ENCODE data around the gene TBCCD1. TPM values are rescaled to one million over a fixed set of nuclear protein-coding genes. Genes with fewer than 3 reads are reported as not detected.

Gene TBCCD1
- total and polyA plus RNA-seq, 2 experiments from 2014 or later: 5.8 to 16.7 TPM

DNA sequence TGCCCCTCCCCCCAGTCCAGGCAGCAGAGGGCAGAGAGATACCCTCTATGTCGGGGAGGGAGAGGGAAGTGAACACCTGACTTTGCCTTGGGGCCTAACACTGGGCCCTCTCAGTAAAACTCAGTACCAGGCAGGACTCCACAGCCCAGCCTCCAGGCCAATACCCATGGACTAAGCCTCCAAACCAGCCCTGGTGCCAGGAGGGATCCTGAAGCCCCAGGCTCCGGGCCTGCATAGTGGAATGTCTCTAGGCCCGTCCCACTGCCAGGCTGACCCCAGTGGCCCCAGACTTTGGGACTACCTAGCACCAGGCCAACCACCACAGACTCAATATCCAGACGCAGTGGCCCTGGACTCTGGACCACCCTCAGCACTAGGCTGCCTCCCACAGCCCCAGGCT lies 69.5 kb downstream of the TBCCD1 start:
- H2AFZ ChIP-seq: no peak overlapping the region
- DNase-seq (ENCODE audit: low spot score) (no peak), ATAC-seq (no peak)
- no peaks in the 10 kb centered on the region for H3K27me3 ChIP-seq (ENCODE audit: insufficient read depth)
- H3K4me3 ChIP-seq: no peak overlapping the region
- no peaks in the 10 kb centered on the region for H3F3A ChIP-seq (replicated peaks; ENCODE audit: low read depth)
- no peaks in the 10 kb centered on the region for H3K79me2 ChIP-seq (replicated peaks; ENCODE audit: insufficient read depth)
- no peaks in the 10 kb centered on the region for H3K9me2 ChIP-seq (ENCODE audit: insufficient read depth)
- Mint-ChIP-seq H3K27me3 (ENCODE audit: insufficient read depth, low read depth, poor library complexity) (peaks cover 5% of the 10 kb centered on the region), H3K36me3 (ENCODE audit: low read depth) (no peaks in the 10 kb centered on the region), H3K27ac (no peak overlapping the region), H3K4me3 (no peak overlapping the region), H3K4me1 (peaks cover 2% of the 10 kb centered on the region; the same call in 2 of the 3 replicates), H3K9me3 (peaks cover 9% of the 10 kb centered on the region; the same call in 2 of the 3 replicates)
- no peaks in the 10 kb centered on the region for H4K20me1 ChIP-seq (replicated peaks; ENCODE audit: insufficient read depth)
- no peak overlapping the region for H3K4me2 ChIP-seq
- no peak overlapping the region for H3K27ac ChIP-seq (ENCODE audit: low read depth)
- TF ChIP-seq CREB1 (CRISPR knock-in tag; IDR thresholded peaks at IDR 0.05; ENCODE audit: low read depth) (no peak), STAT1 (IDR thresholded peaks at IDR 0.05; ENCODE audit: unreplicated experiment) (no peak), JUNB (IDR thresholded peaks at IDR 0.05; ENCODE audit: unreplicated experiment) (no peak), ZNF114 (CRISPR knock-in tag; IDR thresholded peaks at IDR 0.05) (no peak), EZH2 (IDR thresholded peaks at IDR 0.05; ENCODE audit: low read depth, unreplicated experiment) (no peak), ZNF331 (CRISPR knock-in tag; IDR thresholded peaks at IDR 0.05; ENCODE audit: low read depth) (no peak), NANOG (IDR thresholded peaks at IDR 0.05; ENCODE audit: borderline replicate concordance) (no peak), EZH2phosphoT487 (IDR thresholded peaks at IDR 0.05; ENCODE audit: unreplicated experiment) (no peak)
- TF ChIP-seq, protein P1, sequence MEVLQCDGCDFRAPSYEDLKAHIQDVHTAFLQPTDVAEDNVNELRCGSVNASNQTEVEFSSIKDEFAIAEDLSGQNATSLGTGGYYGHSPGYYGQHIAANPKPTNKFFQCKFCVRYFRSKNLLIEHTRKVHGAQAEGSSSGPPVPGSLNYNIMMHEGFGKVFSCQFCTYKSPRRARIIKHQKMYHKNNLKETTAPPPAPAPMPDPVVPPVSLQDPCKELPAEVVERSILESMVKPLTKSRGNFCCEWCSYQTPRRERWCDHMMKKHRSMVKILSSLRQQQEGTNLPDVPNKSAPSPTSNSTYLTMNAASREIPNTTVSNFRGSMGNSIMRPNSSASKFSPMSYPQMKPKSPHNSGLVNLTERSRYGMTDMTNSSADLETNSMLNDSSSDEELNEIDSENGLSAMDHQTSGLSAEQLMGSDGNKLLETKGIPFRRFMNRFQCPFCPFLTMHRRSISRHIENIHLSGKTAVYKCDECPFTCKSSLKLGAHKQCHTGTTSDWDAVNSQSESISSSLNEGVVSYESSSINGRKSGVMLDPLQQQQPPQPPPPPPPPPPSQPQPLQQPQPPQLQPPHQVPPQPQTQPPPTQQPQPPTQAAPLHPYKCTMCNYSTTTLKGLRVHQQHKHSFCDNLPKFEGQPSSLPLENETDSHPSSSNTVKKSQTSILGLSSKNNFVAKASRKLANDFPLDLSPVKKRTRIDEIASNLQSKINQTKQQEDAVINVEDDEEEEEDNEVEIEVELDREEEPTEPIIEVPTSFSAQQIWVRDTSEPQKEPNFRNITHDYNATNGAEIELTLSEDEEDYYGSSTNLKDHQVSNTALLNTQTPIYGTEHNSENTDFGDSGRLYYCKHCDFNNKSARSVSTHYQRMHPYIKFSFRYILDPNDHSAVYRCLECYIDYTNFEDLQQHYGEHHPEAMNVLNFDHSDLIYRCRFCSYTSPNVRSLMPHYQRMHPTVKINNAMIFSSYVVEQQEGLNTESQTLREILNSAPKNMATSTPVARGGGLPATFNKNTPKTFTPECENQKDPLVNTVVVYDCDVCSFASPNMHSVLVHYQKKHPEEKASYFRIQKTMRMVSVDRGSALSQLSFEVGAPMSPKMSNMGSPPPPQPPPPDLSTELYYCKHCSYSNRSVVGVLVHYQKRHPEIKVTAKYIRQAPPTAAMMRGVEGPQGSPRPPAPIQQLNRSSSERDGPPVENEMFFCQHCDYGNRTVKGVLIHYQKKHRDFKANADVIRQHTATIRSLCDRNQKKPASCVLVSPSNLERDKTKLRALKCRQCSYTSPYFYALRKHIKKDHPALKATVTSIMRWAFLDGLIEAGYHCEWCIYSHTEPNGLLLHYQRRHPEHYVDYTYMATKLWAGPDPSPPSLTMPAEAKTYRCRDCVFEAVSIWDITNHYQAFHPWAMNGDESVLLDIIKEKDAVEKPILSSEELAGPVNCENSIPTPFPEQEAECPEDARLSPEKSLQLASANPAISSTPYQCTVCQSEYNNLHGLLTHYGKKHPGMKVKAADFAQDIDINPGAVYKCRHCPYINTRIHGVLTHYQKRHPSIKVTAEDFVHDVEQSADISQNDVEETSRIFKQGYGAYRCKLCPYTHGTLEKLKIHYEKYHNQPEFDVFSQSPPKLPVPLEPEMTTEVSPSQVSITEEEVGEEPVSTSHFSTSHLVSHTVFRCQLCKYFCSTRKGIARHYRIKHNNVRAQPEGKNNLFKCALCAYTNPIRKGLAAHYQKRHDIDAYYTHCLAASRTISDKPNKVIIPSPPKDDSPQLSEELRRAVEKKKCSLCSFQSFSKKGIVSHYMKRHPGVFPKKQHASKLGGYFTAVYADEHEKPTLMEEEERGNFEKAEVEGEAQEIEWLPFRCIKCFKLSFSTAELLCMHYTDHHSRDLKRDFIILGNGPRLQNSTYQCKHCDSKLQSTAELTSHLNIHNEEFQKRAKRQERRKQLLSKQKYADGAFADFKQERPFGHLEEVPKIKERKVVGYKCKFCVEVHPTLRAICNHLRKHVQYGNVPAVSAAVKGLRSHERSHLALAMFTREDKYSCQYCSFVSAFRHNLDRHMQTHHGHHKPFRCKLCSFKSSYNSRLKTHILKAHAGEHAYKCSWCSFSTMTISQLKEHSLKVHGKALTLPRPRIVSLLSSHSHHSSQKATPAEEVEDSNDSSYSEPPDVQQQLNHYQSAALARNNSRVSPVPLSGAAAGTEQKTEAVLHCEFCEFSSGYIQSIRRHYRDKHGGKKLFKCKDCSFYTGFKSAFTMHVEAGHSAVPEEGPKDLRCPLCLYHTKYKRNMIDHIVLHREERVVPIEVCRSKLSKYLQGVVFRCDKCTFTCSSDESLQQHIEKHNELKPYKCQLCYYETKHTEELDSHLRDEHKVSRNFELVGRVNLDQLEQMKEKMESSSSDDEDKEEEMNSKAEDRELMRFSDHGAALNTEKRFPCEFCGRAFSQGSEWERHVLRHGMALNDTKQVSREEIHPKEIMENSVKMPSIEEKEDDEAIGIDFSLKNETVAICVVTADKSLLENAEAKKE (CRISPR knock-in tag; IDR thresholded peaks at IDR 0.05): no peak
- TF ChIP-seq, protein P2, sequence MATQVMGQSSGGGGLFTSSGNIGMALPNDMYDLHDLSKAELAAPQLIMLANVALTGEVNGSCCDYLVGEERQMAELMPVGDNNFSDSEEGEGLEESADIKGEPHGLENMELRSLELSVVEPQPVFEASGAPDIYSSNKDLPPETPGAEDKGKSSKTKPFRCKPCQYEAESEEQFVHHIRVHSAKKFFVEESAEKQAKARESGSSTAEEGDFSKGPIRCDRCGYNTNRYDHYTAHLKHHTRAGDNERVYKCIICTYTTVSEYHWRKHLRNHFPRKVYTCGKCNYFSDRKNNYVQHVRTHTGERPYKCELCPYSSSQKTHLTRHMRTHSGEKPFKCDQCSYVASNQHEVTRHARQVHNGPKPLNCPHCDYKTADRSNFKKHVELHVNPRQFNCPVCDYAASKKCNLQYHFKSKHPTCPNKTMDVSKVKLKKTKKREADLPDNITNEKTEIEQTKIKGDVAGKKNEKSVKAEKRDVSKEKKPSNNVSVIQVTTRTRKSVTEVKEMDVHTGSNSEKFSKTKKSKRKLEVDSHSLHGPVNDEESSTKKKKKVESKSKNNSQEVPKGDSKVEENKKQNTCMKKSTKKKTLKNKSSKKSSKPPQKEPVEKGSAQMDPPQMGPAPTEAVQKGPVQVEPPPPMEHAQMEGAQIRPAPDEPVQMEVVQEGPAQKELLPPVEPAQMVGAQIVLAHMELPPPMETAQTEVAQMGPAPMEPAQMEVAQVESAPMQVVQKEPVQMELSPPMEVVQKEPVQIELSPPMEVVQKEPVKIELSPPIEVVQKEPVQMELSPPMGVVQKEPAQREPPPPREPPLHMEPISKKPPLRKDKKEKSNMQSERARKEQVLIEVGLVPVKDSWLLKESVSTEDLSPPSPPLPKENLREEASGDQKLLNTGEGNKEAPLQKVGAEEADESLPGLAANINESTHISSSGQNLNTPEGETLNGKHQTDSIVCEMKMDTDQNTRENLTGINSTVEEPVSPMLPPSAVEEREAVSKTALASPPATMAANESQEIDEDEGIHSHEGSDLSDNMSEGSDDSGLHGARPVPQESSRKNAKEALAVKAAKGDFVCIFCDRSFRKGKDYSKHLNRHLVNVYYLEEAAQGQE (IDR thresholded peaks at IDR 0.05; ENCODE audit: unreplicated experiment): no peak
- TF ChIP-seq, protein P3, sequence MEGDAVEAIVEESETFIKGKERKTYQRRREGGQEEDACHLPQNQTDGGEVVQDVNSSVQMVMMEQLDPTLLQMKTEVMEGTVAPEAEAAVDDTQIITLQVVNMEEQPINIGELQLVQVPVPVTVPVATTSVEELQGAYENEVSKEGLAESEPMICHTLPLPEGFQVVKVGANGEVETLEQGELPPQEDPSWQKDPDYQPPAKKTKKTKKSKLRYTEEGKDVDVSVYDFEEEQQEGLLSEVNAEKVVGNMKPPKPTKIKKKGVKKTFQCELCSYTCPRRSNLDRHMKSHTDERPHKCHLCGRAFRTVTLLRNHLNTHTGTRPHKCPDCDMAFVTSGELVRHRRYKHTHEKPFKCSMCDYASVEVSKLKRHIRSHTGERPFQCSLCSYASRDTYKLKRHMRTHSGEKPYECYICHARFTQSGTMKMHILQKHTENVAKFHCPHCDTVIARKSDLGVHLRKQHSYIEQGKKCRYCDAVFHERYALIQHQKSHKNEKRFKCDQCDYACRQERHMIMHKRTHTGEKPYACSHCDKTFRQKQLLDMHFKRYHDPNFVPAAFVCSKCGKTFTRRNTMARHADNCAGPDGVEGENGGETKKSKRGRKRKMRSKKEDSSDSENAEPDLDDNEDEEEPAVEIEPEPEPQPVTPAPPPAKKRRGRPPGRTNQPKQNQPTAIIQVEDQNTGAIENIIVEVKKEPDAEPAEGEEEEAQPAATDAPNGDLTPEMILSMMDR (conservative IDR thresholded peaks at IDR 0.05; ENCODE audit: low read depth in 2 of 2): no peak
- no peaks in the 10 kb centered on the region for H3K36me3 ChIP-seq (ENCODE audit: insufficient read depth)
- no peaks in the 10 kb centered on the region for H3K4me1 ChIP-seq (ENCODE audit: insufficient read depth)

Data from GM23338 (cell line).